GM23338 (cell line): ENCODE data around the gene PKLR. TPM values are rescaled to one million over a fixed set of nuclear protein-coding genes. Genes with fewer than 3 reads are reported as not detected.
A peak's percentile ranks its signal among the peaks of the same experiment; 100 is the strongest.

Experiments used
- ATAC-seq: fragments of 200-7000 bp; cut with Tn5 transposase; 3 replicates; pipeline ENCODE4 v1.9.1; 2020
- DNase-seq: peaks from one replicate; pipeline ENCODE4 v3.0.0-alpha.2; 2015; ENCODE audit warnings: low spot score
- H2AFZ ChIP-seq: fragments of 200-600 bp; sonication (generic); 2 replicates; pipeline ENCODE4 v1.8.0; 2016; ENCODE audit warnings: antibody characterized with exemption, mild to moderate bottlenecking, moderate library complexity
- H3F3A ChIP-seq: fragments of 200-600 bp; sonication (generic); replicated peaks from 2 replicates; pipeline ENCODE4 v1.8.0; 2017; ENCODE audit warnings: antibody characterized with exemption, mixed run types, low read depth
- H3K27ac ChIP-seq: fragments of 200-600 bp; sonication (generic); 2 replicates; pipeline ENCODE4 v1.6.1; 2016; ENCODE audit warnings: low read depth
- H3K27me3 ChIP-seq: fragments of 200-600 bp; sonication (generic); 2 replicates; pipeline ENCODE4 v1.8.0; 2016; ENCODE audit warnings: mild to moderate bottlenecking, mixed run types, moderate library complexity; ENCODE audit not compliant: insufficient read depth
- H3K36me3 ChIP-seq: fragments of 200-600 bp; sonication (generic); 2 replicates; pipeline ENCODE4 v1.8.0; 2016; ENCODE audit warnings: mild to moderate bottlenecking; ENCODE audit not compliant: insufficient read depth
- H3K4me1 ChIP-seq: fragments of 200-600 bp; sonication (generic); 2 replicates; pipeline ENCODE4 v1.8.0; 2016; ENCODE audit warnings: mild to moderate bottlenecking, moderate library complexity; ENCODE audit not compliant: insufficient read depth
- H3K4me2 ChIP-seq: fragments of 200-600 bp; sonication (generic); 2 replicates; pipeline ENCODE4 v1.7.1; 2017; ENCODE audit warnings: mixed run types
- H3K4me3 ChIP-seq: fragments of 200-600 bp; sonication (generic); 2 replicates; pipeline ENCODE4 v1.6.1; 2016; ENCODE audit warnings: mixed run types
- H3K79me2 ChIP-seq: fragments of 200-600 bp; sonication (generic); replicated peaks from 2 replicates; pipeline ENCODE4 v1.8.0; 2017; ENCODE audit warnings: mild to moderate bottlenecking; ENCODE audit not compliant: insufficient read depth
- H3K9me2 ChIP-seq: fragments of 200-600 bp; sonication (generic); 2 replicates; pipeline ENCODE4 v1.8.0; 2017; ENCODE audit not compliant: insufficient read depth
- H4K20me1 ChIP-seq: fragments of 200-600 bp; sonication (generic); replicated peaks from 2 replicates; pipeline ENCODE4 v1.8.0; 2017; ENCODE audit warnings: mild to moderate bottlenecking; ENCODE audit not compliant: insufficient read depth
- H3K27ac Mint-ChIP-seq: 2 replicates; pipeline ENCODE4 v1.8.0; 2020; ENCODE audit warnings: inconsistent platforms, mild to moderate bottlenecking, moderate library complexity, mixed read lengths
- H3K27me3 Mint-ChIP-seq: 3 replicates; pipeline ENCODE4 v1.8.0; 2022; ENCODE audit warnings: low read depth, mild to moderate bottlenecking, moderate library complexity, mixed read lengths, inconsistent platforms; ENCODE audit not compliant: insufficient read depth, poor library complexity
- H3K36me3 Mint-ChIP-seq: 3 replicates; pipeline ENCODE4 v1.8.0; 2021; ENCODE audit warnings: low read depth, mild to moderate bottlenecking, inconsistent platforms, moderate library complexity, mixed read lengths
- H3K4me1 Mint-ChIP-seq: 3 replicates; pipeline ENCODE4 v1.8.0; 2020; ENCODE audit warnings: mild to moderate bottlenecking, inconsistent platforms, mixed read lengths
- H3K4me3 Mint-ChIP-seq: 3 replicates; pipeline ENCODE4 v1.8.0; 2021; ENCODE audit warnings: moderate library complexity, mild to moderate bottlenecking, inconsistent platforms, mixed read lengths
- H3K9me3 Mint-ChIP-seq: 3 replicates; pipeline ENCODE4 v1.8.0; 2020; ENCODE audit warnings: moderate library complexity, mild to moderate bottlenecking, inconsistent platforms, mixed read lengths
- CREB1 ChIP-seq: fragments of 250-450 bp; sonication (Bioruptor Pico); IDR thresholded peaks from 2 replicates; pipeline ENCODE4 v1.5.0; 2020; ENCODE audit warnings: low read depth, mild to moderate bottlenecking, moderate library complexity
- ETS1 ChIP-seq: IDR thresholded peaks from 2 replicates; pipeline ENCODE4 v1.6.1; 2016; ENCODE audit warnings: antibody characterized with exemption
- EZH2phosphoT487 ChIP-seq: fragments of 200-600 bp; sonication (generic); IDR thresholded peaks from one replicate; pipeline ENCODE4 v1.8.1; 2018; ENCODE audit warnings: antibody characterized with exemption; ENCODE audit not compliant: unreplicated experiment
- POLR2AphosphoS5 ChIP-seq: IDR thresholded peaks from 2 replicates; pipeline ENCODE4 v1.6.1; 2016; ENCODE audit warnings: antibody characterized with exemption, low read depth
- ZNF462 ChIP-seq: fragments of 250-450 bp; sonication (Bioruptor Pico); IDR thresholded peaks from 2 replicates; pipeline ENCODE4 v1.5.0; 2020; ENCODE audit warnings: mild to moderate bottlenecking, moderate library complexity
- polyA plus RNA-seq: library from polyadenylated mRNA; unstranded; fragments of >200 nt; fragmentation: Nextera tagmentation; extraction: Ambion mirVana; gene quantifications from 2 replicates; pipeline ENCODE4 v1.2.1, GENCODE V29; 2016
- total RNA-seq: library from RNA; depleted of rRNA; stranded (reverse); fragments of >200 nt; shearing (Covaris generic); gene quantifications from 2 replicates; pipeline ENCODE4 v1.2.3, GENCODE V29; 2014

Gene PKLR
- total and polyA plus RNA-seq, 2 experiments from 2014 or later = 2.0 to 3.7 TPM

GRCh38 chr1:155273343-155274245 lies 27.6 kb downstream of the PKLR start, which contains the start of gene CLK2:
Gene CLK2, minus strand, starts transcription at chr1:155273504. Its CDS starts 2,527 bp downstream, at chr1:155270977.
- Mint-ChIP-seq H3K4me1 (peaks cover 32% of the 10 kb centered on the region), H3K36me3 (peaks cover 42% of the 10 kb centered on the region), H3K27me3 (peaks cover 22% of the 10 kb centered on the region), H3K4me3 (peak within 1 kb of the TSS; percentile 98), H3K9me3 (no peaks in the 10 kb centered on the region; the same call in 2 of the 3 replicates), H3K27ac (peak within 1 kb of the TSS; percentile 95)
- TF ChIP-seq ETS1 = peak; percentile 76; the same call in 1 of the 2 replicates
- no peak for TF ChIP-seq EZH2phosphoT487
- TF ChIP-seq POLR2AphosphoS5 = peak; percentile 88
- DNase-seq (peak; percentile 98), ATAC-seq (peak; percentile 79)
- H3K79me2 ChIP-seq = peaks cover 34% of the 10 kb centered on the region
- H3F3A ChIP-seq = peaks cover 39% of the 10 kb centered on the region
- H3K4me2 ChIP-seq = peak within 1 kb of the TSS; percentile 88
- no peaks in the 10 kb centered on the region for H3K27me3 ChIP-seq
- H3K27ac ChIP-seq = peak within 1 kb of the TSS; percentile 91
- H3K36me3 ChIP-seq = peaks cover 25% of the 10 kb centered on the region
- H3K4me1 ChIP-seq = peaks cover 28% of the 10 kb centered on the region
- H4K20me1 ChIP-seq = peaks cover 16% of the 10 kb centered on the region
- H2AFZ ChIP-seq = peak within 1 kb of the TSS; percentile 90
- peak within 1 kb of the TSS; percentile 90 for H3K4me3 ChIP-seq
- H3K9me2 ChIP-seq = no peaks in the 10 kb centered on the region

GRCh38 chr1:155272466-155273342 lies 28.5 kb downstream of the PKLR start:
- H3K27ac ChIP-seq = peak overlapping the region; percentile 84
- peak; percentile 44 for ATAC-seq
- Mint-ChIP-seq H3K4me3 (peak overlapping the region; percentile 98), H3K36me3 (peaks cover 51% of the 10 kb centered on the region), H3K4me1 (peaks cover 29% of the 10 kb centered on the region), H3K9me3 (no peaks in the 10 kb centered on the region; the same call in 2 of the 3 replicates), H3K27me3 (peaks cover 20% of the 10 kb centered on the region), H3K27ac (peak overlapping the region; percentile 95)
- no peak overlapping the region for H2AFZ ChIP-seq
- peak; percentile 88 for DNase-seq
- H3K4me1 ChIP-seq = peaks cover 22% of the 10 kb centered on the region
- TF ChIP-seq ZNF462 (no peak), CREB1 (CRISPR knock-in tag) (peak; percentile 4; the same call in 1 of the 2 replicates)
- H3K9me2 ChIP-seq = no peaks in the 10 kb centered on the region
- H3K4me2 ChIP-seq = peak overlapping the region; percentile 88
- H4K20me1 ChIP-seq = peaks cover 22% of the 10 kb centered on the region
- no peaks in the 10 kb centered on the region for H3K27me3 ChIP-seq
- H3K79me2 ChIP-seq = peaks cover 34% of the 10 kb centered on the region
- H3F3A ChIP-seq = peaks cover 44% of the 10 kb centered on the region
- H3K4me3 ChIP-seq = peak overlapping the region; percentile 90
- H3K36me3 ChIP-seq = peaks cover 33% of the 10 kb centered on the region
